ENCODE results near the gene NDUFAF2.
A peak's percentile ranks its signal among the peaks of the same experiment; 100 is the strongest.
"Not testable (repeated sequence)": the region's sequence is repeated elsewhere in the genome, so short reads cannot be mapped to it uniquely, and the experiment has no call there.

NDUFAF2 gene, protein sequence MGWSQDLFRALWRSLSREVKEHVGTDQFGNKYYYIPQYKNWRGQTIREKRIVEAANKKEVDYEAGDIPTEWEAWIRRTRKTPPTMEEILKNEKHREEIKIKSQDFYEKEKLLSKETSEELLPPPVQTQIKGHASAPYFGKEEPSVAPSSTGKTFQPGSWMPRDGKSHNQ

DNA sequence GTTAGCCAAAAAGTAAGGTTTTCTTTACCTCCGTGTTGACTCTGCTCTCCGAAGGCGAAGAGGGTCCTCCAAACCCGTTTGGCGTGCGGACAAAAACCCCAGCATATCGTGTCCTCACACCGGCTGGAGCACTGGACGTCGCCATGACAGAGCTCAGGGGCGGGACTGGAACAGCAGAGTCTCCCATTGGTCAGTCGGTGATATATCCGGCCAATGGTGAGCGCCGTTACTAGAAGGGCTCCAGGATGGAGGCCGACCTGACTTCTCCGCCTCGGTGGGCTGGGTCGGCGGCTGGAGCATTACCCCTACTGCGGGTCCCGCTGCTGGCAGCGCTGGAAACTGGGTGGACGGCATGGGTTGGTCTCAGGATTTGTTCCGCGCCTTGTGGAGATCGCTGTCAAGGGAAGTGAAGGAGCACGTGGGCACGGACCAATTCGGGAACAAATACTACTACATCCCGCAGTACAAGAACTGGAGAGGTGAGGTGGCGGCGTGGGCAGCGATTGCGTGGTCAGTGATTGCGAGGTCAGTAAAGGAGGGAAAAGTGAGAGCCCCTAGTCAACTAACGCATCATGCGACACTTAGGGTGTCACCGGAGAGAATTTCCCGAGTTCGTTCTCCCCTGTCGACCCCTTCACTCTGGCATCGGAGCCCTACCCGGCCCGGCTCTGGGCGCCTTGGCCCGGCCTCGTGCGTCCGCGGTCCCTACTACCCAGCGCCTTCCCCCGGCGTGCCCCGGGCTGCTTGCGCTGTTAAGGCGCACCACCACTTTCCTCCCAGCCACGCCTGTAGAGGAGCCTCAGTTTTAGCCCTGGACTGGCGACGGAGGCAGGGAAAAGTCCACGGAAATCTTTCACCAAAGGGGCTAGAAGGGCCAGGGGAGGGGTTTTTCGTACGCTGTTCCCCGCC lies at the start of gene NDUFAF2, which contains the start of gene ERCC8:
Gene NDUFAF2 (plus strand): TSS at position 302 of the 909 bp plus-strand sequence. CDS start 51 bp downstream, at position 353.
Gene ERCC8 (minus strand): TSS at position 167 of the 909 bp plus-strand sequence. CDS start 62 bp downstream, at position 105.
- peak; percentile 28 to 94 (median 88) for DNase-seq

- no peak for DNase-seq
These were observed 48.0 kb upstream of the NDUFAF2 start for GRCh38 chr5:60896991-60897390.

GRCh38 chr5:60903356-60903755 lies 41.6 kb upstream of the NDUFAF2 start:
- peak in 1 of 58 donors; percentile 13 for DNase-seq

DNA sequence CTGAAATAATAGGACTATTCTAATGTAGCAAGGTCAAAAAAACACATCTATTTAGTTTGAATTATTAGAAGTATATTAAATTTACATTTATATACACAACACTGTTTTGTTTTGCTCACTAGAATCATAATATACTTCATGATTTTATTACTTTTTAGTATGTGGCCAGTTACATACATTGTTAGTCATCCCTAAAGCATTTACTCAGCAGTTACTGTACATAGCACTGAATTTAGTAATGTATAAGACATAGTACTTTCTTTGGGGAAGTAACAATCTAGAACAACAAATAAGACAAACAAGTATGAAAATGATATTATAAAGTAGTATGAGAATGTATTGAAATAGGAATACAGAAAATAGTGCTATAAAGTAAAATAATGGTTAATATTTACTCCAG lies 28.4 kb upstream of the NDUFAF2 start:
- DNase-seq, result no peak

DNA sequence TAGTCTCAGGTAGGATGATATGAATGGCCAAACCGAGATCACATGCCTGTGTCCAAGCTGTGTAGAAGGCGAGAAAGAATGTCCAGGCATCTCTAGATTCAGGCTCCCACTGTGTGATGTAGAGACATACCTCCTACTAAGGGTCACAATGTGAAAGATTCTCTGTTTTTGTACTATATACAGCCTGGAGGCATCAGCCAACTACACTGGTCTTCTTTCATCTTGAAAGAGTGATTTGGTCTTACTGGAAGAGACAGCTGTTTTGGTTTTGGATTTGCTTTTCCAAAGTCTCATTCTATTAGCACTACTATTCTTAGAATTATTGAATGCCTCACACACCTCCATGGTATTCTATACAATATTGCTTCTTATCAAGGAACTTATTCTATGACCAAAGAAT lies 26.5 kb upstream of the NDUFAF2 start:
- DNase-seq, result no peak

DNA sequence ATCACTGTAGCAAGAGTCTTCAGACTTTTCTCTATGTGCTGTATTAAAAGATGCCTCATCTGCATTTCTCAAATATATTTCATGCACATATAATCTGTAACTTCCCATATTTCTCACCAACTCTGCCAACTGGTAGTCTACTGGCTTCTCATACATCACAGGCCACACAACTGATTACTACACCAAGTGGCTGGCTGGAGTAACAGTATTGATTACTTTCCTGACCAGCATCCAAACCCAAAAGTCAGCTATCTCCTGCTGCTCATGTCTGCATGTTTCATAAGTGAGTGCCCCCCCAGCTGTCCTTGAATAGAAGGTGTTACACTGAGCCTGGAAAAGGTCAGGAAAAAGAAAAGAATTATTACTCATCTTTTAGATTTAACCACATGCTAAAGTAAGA lies 17.6 kb upstream of the NDUFAF2 start:
- DNase-seq, result no peak

DNA sequence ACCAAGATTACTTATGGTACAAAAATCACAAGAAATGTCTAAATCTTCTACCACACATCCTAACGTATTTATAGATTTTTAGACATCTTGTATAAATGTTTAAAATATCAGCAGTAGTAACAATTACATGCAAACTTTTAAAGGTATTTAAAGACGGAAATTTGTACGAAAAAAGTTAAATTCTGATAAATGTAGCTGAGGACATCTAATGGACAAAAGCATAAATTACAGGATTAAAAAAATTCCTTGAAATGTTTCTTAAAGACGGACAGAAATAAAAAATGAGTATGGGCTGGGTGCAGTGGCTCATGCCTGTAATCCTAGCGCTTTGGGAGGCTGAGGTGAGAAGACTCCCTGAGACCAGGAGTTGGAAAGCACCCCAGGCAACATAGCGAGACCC lies 16.0 kb upstream of the NDUFAF2 start:
- no peak for DNase-seq

- DNase-seq, result no peak
These were observed 1.4 kb upstream of the NDUFAF2 start for GRCh38 chr5:60943624-60944023.

- peak in 32 of 58 donors; percentile 2 to 65 (median 24) for DNase-seq
These were observed 795 bp downstream of the NDUFAF2 start for GRCh38 chr5:60945813-60946187.

DNA sequence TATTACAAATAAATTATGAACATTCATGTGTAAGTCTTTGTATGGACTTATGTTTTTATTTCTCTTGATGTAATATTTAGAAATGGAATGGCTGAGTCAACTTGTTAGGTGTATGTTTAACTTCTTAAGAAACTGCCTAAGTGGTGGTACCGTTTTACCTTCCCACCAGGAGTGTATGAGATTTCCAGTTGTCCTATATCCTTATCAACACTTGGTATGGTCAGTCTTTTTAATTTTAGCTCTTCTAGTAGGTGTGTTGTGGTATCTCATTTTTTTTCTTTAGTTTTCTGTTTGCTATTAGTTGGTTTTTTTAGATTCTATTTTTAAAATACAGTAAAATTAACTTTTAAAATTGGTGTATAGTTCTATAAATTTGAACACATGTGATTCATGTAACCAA lies 3.7 kb downstream of the NDUFAF2 start:
- no peak for DNase-seq

DNA sequence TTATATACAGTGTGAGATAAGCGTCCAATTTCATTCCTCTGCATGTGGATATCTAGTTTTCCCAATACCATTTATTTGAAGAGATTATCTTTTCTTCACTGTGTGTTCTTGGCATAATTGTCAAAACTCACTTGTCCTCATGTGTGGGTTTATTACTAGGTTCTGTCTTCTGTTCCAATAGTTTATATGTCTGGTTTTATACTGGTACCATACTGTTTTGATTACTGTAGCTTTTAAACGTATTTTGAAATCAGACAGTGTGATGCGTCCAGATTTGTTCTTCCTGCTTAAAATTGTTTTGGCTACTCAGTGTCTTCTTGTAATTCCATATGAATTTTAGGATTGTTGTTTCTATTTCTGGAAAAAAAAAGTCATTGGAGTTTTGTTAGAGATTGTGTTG lies 10.2 kb downstream of the NDUFAF2 start:
- DNase-seq, result no peak

DNA sequence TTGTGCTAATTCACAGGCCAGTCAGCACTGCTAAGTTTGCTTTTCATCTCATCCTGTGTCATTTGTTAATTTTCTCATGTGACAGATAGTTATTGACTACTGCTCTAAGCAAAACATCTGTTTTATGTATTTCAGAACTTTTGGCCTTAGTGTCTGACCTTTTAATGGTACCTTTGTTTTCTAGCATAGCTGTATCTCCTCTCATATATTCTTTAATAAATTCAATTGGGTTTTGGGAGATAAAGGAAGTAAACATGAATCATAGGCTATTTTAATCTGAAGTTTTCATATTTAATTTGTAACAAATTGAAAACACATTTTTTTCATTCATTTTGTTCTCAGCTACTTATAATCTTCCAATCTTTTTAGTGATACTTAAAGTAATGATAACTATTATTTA lies 13.1 kb downstream of the NDUFAF2 start:
- no peak for DNase-seq

DNA sequence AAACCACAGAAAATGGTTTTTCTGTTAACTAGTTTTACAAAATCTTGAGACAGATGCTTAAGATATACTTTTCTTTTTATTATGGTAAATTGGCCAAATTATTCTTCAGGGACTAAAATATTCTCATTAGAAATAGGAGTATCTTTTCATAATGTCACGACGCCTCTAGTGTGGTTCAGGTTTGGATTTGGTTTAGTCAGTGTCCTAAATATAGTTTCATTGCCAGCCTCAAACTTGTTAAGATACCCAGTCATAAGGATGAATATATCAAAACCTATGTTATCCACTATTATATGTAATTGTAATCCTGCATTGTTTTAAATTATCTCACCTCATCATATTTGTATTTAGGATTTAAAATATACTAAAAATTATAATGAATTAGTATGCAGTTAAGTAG lies 13.7 kb downstream of the NDUFAF2 start:
- no peak for DNase-seq

- DNase-seq, result no peak
These were observed 14.2 kb downstream of the NDUFAF2 start for GRCh38 chr5:60959156-60959555.

DNA sequence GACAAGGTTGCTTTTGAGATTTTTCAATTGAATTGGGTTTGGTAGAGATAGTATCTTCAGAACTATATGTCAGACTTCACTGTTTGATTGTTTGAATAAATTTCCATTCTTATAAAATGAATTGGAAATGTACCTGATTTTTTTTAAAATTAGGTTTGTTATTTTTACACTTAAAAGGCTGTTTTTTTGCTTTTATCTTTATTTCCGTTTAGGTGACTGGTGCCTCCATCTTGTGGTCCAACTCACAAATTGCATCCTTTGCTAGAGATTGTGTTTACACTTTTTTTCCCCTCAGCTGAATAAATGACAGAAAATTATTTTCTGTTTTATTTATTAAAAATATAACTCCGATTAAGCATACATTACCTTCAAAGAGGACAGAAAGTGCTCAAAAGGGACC lies 15.6 kb downstream of the NDUFAF2 start:
- no peak for DNase-seq

- DNase-seq, result no peak
These were observed 16.7 kb downstream of the NDUFAF2 start for GRCh38 chr5:60961685-60962084.

DNA sequence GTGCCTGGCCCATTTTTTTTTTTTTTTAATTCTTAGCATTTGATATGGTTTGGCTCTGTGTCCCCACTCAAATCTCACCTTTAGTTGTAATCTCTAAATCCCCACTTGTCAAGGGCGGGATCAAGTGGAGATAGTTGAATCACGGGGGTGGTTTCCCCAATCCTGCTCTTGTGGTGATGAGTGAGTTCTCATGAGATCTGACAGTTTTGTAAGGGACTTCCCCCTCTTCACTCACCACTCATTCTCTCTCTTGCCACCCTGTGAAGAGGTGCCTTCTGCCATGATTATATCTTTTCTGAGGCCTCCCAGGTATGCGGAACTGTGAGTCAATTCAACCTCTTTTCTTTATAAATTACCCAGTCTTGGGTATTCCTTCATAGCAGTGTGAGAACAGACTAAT lies 27.2 kb downstream of the NDUFAF2 start:
- DNase-seq, result no peak

DNA sequence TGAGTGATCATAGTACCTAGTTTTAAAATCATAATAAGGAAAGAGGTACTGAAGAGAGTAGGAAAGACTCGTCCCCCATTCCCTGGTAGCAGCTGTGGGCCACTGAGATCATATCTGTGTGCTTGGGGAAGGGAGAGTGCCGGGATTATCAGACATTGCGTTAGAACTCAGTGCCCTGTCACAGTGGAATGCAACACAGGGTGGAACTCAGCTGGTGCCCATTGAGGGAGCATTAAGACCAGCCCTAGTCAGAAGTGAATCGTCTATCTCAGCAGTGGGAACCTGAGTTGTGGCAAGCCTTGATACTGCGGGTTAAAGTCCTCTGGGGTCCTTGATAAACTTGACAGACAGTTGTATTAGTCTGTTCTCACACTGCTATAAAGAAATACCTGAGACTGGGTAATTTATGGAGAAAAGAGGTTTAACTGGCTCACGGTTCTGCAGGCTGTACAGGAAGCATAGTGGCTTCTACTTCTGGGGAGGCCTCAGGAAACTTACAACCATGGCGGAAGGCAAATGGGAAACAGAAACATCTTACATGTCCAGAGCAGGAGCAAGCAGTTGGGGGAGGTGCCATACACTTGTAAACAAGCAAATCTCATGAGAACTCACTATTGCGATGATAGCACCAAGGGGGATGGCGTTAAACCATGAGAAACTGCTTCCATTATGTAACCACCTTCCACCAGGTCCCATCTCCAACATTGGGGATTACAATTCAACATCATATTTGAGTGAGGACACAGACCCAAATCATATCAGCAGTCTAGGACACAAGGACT lies 33.1 kb downstream of the NDUFAF2 start:
- no peak for DNase-seq

DNA sequence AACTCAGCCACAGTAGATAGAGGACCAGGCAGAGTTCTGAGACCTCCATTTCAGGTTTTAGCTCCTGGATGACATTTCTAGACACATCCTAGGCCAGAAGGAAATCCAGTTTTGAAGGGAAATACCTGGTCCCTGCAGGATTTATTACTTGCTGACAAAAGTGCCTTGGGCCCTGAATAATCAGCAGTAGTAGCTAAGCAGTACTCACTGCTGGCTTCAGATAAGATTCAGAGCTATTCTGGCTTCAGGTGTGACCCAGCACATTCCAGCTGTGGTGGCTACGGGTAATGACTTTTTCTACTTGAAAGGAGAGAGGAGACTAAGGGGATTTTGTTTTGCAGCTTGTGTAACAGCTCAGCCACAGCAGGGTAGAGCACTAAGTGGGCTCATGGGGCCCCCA lies 34.0 kb downstream of the NDUFAF2 start:
- DNase-seq, result no peak

DNA sequence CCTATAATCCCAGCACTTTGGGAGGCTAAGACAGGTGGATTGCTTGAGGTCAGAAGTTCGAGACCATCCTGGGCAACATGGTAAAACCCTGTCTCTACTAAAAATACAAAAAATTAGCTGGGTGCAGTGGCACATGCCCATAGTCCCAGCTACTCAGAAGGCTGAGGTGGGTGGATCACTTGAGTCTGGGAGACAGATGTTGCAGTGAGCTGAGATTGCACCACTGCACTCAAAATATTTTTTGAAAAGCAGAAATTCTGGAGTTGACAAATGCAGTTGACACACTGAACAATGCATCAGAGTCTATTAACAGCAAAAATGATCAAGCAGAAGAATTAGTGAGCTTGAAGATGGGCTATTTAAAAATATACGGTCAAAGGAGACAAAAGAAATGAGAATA lies 35.5 kb downstream of the NDUFAF2 start:
- no peak for DNase-seq

GRCh38 chr5:60982127-60982526 lies 37.1 kb downstream of the NDUFAF2 start:
- not testable (repeated sequence) for DNase-seq

- DNase-seq, result no peak
These were observed 44.8 kb downstream of the NDUFAF2 start for GRCh38 chr5:60989790-60990189.
